T-helper 2 cell (primary cell): ENCODE results near the gene COMT.
A peak's percentile ranks its signal among the peaks of the same experiment; 100 is the strongest.
"Not testable (repeated sequence)": the region's sequence is repeated elsewhere in the genome, so short reads cannot be mapped to it uniquely, and the experiment has no call there.

Source experiments
- DNase-seq, 5 experiments: peaks; one replicate each; pipeline versions ENCODE4 v3.0.0 to v3.0.0-alpha.2; 2012 to 2022
- total RNA-seq, 2 donors: gene quantifications; one replicate each; lab custom pipeline; 2026; lab: John Stamatoyannopoulos, UW

COMT gene
- 10.0 to 14.6 reads per million in 2 donors for total RNA-seq

- peak; percentile 44 to 84 (median 55) for DNase-seq
These were observed at the start of gene COMT, which contains the start of gene TXNRD2 for GRCh38 chr22:19941365-19942082. TSS of gene COMT (plus strand) at chr22:19941772. CDS start at chr22:19962527, 20,755 bp downstream. TSS of gene TXNRD2 (minus strand) at chr22:19941818. CDS start at chr22:19941803, 15 bp downstream.

DNA sequence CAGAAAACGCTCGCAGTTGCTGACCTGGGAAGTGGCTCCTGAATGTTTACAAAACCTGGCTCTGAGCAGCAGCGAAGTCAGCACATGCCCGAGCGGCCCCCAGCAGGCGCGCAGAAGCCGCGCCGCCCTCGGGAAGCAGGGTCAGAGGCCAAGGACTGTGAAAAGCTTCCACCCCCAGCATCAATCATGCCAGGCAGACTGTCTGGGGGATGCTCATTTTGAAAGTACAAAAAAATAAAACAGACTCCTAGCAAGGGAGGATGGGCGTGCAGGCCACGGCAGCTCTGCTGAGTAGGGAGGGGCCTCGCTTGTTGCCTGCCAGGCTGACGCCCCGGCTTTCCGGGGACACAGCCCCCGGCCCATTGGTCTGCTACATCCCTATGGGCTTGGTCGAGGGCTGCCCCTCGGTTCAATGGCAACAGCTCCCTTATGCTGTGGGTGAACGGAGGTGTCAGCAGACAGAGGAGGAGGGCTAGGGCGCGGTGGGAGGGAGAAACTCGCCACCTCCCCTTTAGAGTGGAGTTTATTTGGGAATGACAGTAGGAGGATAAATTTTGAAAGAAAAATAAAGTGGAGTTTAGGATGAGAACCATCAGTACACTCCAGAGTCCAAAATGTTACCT is 49.2 kb upstream of the COMT start:
- DNase-seq, result peak in 4 of 5 experiments; percentile 26 to 80 (median 44)

GRCh38 chr22:19892925-19893324 is 48.6 kb upstream of the COMT start:
- DNase-seq, result no peak

GRCh38 chr22:19893363-19893762 is 48.2 kb upstream of the COMT start:
- no peak for DNase-seq

- DNase-seq, result no peak
These were observed 46.3 kb upstream of the COMT start for GRCh38 chr22:19895160-19895849.

- peak in 1 of 5 experiments; percentile 21 for DNase-seq
These were observed 44.8 kb upstream of the COMT start for GRCh38 chr22:19896665-19897355.

GRCh38 chr22:19897726-19898125 is 43.8 kb upstream of the COMT start:
- no peak for DNase-seq

- no peak for DNase-seq
These were observed 43.4 kb upstream of the COMT start for GRCh38 chr22:19898145-19898544.

- DNase-seq, result no peak
These were observed 42.6 kb upstream of the COMT start for GRCh38 chr22:19898831-19899567.

DNA sequence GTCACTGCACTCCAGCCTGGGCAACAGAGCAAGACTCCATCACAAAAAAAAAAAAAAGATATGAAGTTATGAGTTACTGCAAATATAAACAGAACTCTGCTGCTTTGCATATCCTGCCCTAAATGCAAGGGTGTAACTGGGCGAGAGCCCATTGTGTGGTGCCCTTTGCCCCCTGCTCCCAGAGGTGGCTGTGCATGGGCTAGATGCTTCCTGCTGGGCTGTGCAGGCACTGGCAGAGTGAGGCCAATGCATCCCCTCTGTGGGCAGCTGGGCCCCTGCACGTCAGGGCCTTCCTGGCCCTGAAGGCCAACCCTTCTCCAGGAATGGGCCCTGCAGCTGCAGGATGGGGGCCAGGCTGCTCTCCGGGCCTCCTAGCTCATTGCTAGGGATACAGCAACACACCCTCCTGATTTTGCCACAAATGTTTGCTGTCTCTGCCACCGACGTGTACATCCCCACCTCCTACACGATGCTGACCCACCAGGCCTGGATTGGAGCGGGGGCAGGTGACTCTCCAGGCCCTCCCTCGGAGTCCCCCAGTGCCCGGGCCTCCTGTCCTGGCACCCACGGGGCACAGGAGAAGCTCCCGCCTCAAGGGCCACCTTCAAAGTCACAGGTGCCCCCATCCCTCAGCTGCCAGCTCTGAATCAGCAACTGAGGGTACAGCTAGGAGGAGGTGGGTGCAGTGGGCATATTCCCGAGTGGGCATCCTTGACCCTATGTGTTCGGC is 40.7 kb upstream of the COMT start:
- no peak for DNase-seq

- no peak for DNase-seq
These were observed 39.9 kb upstream of the COMT start for GRCh38 chr22:19901577-19902244.

- DNase-seq, result no peak
These were observed 39.3 kb upstream of the COMT start for GRCh38 chr22:19902245-19902715.

DNA sequence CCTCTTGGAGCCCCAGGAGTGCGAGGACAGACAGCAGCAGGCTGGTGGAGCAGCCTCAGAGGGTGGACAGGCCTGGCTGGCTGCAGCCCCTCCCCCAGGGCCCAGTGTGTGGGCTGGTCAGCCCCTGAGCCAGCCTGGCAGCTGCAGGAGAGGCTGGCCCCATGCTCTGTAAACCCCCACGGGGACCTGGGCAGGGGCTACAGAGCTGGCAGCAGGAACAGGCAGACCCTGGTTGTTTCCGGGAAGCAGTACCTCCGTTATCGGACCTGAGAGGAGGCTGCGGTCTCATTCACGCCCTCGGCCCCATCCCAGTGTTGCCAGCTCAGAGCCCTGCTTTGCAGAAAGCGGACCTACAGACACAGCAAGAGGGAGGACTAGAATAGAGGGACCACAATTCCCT is 38.5 kb upstream of the COMT start:
- no peak for DNase-seq

DNA sequence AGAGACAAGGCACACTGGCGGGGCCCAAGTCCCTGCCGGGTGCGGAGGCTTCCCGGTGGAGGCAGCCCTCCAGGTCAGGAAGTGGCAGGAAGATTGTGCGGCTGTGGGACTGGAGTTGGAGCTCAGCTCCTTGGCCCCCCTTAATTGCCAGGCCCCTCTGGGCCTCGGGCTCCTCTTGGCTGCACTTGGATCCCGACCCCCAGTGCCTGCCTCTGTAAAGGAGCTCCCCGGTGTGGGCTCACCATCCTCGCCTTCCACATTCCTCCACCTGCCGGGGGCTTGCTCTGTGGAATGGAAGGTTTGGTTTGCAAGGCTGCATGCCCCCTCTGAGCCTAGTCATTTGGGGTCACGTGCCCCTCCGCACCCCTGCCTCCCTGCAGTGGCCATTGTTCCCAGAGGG is 38.1 kb upstream of the COMT start:
- DNase-seq, result no peak

- no peak for DNase-seq
These were observed 37.3 kb upstream of the COMT start for GRCh38 chr22:19904174-19904856.

GRCh38 chr22:19904935-19905334 is 36.6 kb upstream of the COMT start:
- DNase-seq, result no peak

- no peak for DNase-seq
These were observed 36.0 kb upstream of the COMT start for GRCh38 chr22:19905347-19906276.

- not testable (repeated sequence) for DNase-seq
These were observed 34.7 kb upstream of the COMT start for GRCh38 chr22:19906864-19907263.

GRCh38 chr22:19907902-19908301 is 33.7 kb upstream of the COMT start:
- not testable (repeated sequence) for DNase-seq
